Adrenal gland (tissue), 12 donors: Measurements from ENCODE around the gene COQ10A. TPM values are rescaled to one million over a fixed set of nuclear protein-coding genes. Genes with fewer than 3 reads are reported as not detected.

Experiments
- DNase-seq, 7 donors: peaks; one replicate each; pipeline ENCODE4 v3.0.0-alpha.2; 2019 to 2020
- H3K27ac ChIP-seq, 5 donors: fragments of 200-600 bp; sonication (generic) in 4 of 5; 1 replicate in 3 of 5; 2 replicates in 2 of 5; pipeline versions ENCODE4 v1.5.1 to v1.8.0; 2016 to 2020; ENCODE audit warnings: mild to moderate bottlenecking in 1 of 5
- H3K27me3 ChIP-seq: fragments of 200-600 bp; 2 replicates; pipeline ENCODE4 v1.8.0; 2021
- H3K36me3 ChIP-seq, 2 donors: fragments of 200-600 bp; replicated peaks in 1 of 2; 1 replicate in 1 of 2; 2 replicates in 1 of 2; pipeline versions ENCODE4 v1.5.1 to v1.8.0; 2018 to 2022
- H3K4me1 ChIP-seq, 2 donors: fragments of 200-600 bp; replicated peaks in 1 of 2; 1 replicate in 1 of 2; 2 replicates in 1 of 2; pipeline versions ENCODE4 v1.5.1 to v1.8.0; 2018 to 2021
- H3K4me3 ChIP-seq, 4 donors: fragments of 200-600 bp; sonication (generic) in 3 of 4; one replicate each; pipeline ENCODE4 v1.5.1; 2016 to 2018
- H3K9me3 ChIP-seq, 3 donors: fragments of 200-600 bp; sonication (generic) in 1 of 3; replicated peaks in 1 of 3; 1 replicate in 2 of 3; 2 replicates in 1 of 3; pipeline versions ENCODE4 v1.5.1 to v1.8.0; 2016 to 2021
- POLR2A ChIP-seq, 2 donors: fragments of 450-650 bp; IDR thresholded peaks; one replicate each; pipeline ENCODE4 v1.6.1; 2017; ENCODE audit warnings: antibody characterized with exemption in 2 of 2, mild to moderate bottlenecking in 2 of 2, moderate library complexity in 1 of 2
- WGBS, 4 donors: extraction: QIAGEN DNeasy Blood & Tissue Kit in 2 of 4; methylation state at CpG; one replicate each; pipeline versions ENCODE4 v1.1.5 to v1.1.7; 2013 to 2017; 5-methylcytosine and 5-hydroxymethylcytosine counted together
- intact Hi-C, 2 donors: fragments of 100-400 bp; cut with DNase I; formaldehyde crosslinking; loops; one replicate each; pipeline versions ENCODE4 v1.14.1 to v1.15.0; 2022 to 2023
- polyA plus RNA-seq, 3 donors: library from polyadenylated mRNA; stranded (reverse); fragments of 200-250 nt in 2 of 3; fragments of 350-450 nt in 1 of 3; fragmentation: Illumina TruSeq in 1 of 3; extraction: RNeasy Lipid Tissue Mini Kit (QIAGEN cat#74804) in 1 of 3; gene quantifications; one replicate each; pipeline ENCODE4 v1.2.3, GENCODE V29; 2013 to 2014
- total RNA-seq, 9 donors: library from RNA; depleted of rRNA in 4 of 9; stranded (reverse); fragments of >200 nt in 4 of 9; fragments of 120-200 nt in 1 of 9; fragmentation: NEBNext Ultra II Directional in 1 of 9; extraction: Animal tissue kit (Norgen Biotek cat#: 25700) in 1 of 9; gene quantifications; one replicate each; pipeline versions ENCODE4 v1.1.0 to v1.2.4, GENCODE V29; 2013 to 2023
- TF ChIP-seq, protein P1 (sequence below), 6 experiments: fragments of 450-650 bp in 4 of 6; fragments of 200-600 bp in 2 of 6; sonication (generic) in 1 of 6; IDR thresholded peaks; 1 replicate in 5 of 6; 2 replicates in 1 of 6; pipeline versions ENCODE4 v1.5.1 to v1.8.0; 2016 to 2021; ENCODE audit warnings: antibody characterized with exemption in 6 of 6, mild to moderate bottlenecking in 2 of 6, moderate library complexity in 1 of 6
- donor health status: healthy with polysubstance abuse.
- donor health status: Bipolar disorder and iron deficiency.
- donor health status: DM: yes; HTN: yes; CAD: no.
- donor health status: DM: no; HTN: no; CAD: no.
- donor health status: DM: no; HTN: no; CAD: no.
- donor health status: DM: yes; HTN: yes; CAD: no.

COQ10A gene
- total and polyA plus RNA-seq, 12 donors, result 24.2 to 65.1 (median 35.1) TPM

DNA sequence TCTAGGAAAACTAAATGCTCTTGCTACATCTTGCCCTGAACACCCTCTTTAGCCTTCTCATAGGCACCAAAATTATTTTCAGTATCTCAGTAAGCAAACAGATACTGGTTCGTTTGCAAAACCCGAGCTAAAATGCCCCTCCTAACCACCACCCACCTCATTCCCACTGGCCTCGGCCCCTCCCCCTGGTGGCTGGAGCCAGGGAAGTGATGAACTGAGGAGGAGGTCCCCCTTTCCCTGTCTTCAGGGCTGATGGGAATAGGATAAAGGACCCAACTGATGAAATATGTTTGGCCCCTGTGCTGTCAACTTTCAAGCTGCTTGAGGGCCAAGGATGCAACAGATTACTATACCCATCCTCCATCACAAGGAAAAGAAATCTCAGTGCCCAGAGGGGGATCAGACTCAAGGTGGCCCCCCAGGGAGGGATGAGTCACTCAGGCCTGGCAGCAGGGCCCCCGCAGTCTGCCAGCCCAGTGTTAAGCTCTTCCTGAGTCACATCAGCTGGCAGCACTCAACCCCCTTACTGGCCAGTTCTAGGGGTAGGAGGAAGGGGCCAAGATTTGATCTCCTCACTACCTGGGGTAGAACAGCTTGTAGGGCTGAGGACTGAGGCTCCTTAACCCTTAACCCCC is 10.3 kb upstream of the COQ10A start:
- no peaks in the 10 kb centered on the region for H3K27me3 ChIP-seq
- peaks cover 19 to 30% of the 10 kb centered on the region in 2 donors for H3K4me1 ChIP-seq
- intact Hi-C loops, result loop anchor here in 1 of 2 donors (5.0 kb wide), 1 partner anchor 34 kb away; the partner anchor contains the start of genes NABP2 and RNF41
- DNase-seq, result peak in 4 of 7 donors; percentile 46 to 74 (median 59)
- peak overlapping the region in 2 of 5 donors; percentile 24 to 91 for H3K27ac ChIP-seq
- 13 to 30% (median 19%) methylated on average over 3 to 4 of the region's 4 CpGs for WGBS, 4 donors
- H3K36me3 ChIP-seq, result peaks cover 0 to 50% of the 10 kb centered on the region in 2 donors
- TF ChIP-seq, protein P1, sequence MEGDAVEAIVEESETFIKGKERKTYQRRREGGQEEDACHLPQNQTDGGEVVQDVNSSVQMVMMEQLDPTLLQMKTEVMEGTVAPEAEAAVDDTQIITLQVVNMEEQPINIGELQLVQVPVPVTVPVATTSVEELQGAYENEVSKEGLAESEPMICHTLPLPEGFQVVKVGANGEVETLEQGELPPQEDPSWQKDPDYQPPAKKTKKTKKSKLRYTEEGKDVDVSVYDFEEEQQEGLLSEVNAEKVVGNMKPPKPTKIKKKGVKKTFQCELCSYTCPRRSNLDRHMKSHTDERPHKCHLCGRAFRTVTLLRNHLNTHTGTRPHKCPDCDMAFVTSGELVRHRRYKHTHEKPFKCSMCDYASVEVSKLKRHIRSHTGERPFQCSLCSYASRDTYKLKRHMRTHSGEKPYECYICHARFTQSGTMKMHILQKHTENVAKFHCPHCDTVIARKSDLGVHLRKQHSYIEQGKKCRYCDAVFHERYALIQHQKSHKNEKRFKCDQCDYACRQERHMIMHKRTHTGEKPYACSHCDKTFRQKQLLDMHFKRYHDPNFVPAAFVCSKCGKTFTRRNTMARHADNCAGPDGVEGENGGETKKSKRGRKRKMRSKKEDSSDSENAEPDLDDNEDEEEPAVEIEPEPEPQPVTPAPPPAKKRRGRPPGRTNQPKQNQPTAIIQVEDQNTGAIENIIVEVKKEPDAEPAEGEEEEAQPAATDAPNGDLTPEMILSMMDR (IDR thresholded peaks at IDR 0.05), result no peak
- TF ChIP-seq POLR2A (IDR thresholded peaks at IDR 0.05), result no peak
- H3K9me3 ChIP-seq, result no peaks in the 10 kb centered on the region
- H3K4me3 ChIP-seq, result peak overlapping the region in 1 of 4 donors; percentile 89

DNA sequence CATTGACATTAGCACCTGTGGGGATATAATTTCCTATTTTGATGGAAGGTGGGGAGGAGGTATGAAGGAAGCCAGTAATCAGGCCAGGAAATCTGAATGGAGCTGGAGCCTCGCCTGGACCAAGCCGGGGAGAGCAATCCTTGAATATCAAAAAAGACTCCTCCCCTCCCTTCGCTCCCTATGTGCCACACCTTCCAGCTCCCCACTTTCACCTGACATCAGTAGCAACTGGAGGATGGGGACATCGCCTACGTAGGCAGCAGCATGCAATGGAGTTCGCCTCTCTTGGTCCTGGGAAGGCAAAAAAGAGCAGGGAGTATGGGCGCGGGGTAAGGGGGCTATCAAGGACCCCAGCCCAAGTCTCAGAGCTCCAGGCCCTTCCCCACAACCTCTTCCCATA is 9.7 kb upstream of the COQ10A start:
- Histone ChIP-seq H3K4me1 (peaks cover 19 to 30% of the 10 kb centered on the region in 2 donors), H3K27ac (peak overlapping the region in 2 of 5 donors; percentile 91), H3K27me3 (no peaks in the 10 kb centered on the region), H3K4me3 (peak overlapping the region in 2 of 4 donors; percentile 89 to 90), H3K36me3 (peaks cover 0 to 45% of the 10 kb centered on the region in 2 donors), H3K9me3 (no peaks in the 10 kb centered on the region)
- intact Hi-C loops, result loop anchor here in 1 of 2 donors (5.0 kb wide), 1 partner anchor 35 kb away; the partner anchor contains the start of genes NABP2 and RNF41
- no peak for TF ChIP-seq POLR2A (IDR thresholded peaks at IDR 0.05)
- TF ChIP-seq, protein P1 (IDR thresholded peaks at IDR 0.05), result no peak
- 31 to 47% (median 34%) methylated on average over 4 to 8 of the region's 8 CpGs for WGBS, 4 donors
- DNase-seq, result no peak

DNA sequence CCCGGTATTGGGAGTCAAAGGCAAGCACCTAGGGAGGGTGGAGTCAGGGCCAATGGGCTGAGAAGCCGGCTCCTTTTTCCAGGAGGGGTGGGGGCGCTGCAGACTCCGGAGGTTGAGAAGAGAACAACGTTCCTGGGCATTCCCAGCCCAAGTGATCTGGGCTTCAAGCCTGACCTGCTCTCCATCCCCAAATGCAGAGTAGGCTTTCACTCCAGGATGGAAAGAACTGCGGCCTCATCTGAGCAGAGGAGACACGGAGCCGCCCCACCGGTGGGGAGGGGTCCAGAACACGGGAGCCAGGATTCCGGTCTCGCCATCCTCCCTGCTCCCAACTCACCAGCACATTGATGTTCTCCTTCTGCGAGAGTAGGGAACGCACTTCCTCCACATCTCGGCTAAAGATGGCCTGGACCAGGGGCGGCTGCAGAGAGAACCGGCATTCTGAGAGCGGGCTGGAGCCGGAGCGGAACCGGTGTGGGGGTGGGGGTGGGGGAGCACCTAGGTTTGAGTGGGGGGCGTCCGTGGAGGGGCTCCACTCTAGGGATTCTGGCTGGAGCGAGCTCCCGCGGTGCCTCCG is 9.2 kb upstream of the COQ10A start:
- H3K27me3 ChIP-seq, result no peaks in the 10 kb centered on the region
- H3K36me3 ChIP-seq, result peaks cover 0 to 40% of the 10 kb centered on the region in 2 donors
- H3K27ac ChIP-seq, result peak overlapping the region in 4 of 5 donors; percentile 87 to 95 (median 91)
- intact Hi-C loops, result loop anchor here in 1 of 2 donors (5.0 kb wide), 1 partner anchor 35 kb away; the partner anchor contains the start of genes NABP2 and RNF41
- TF ChIP-seq POLR2A (IDR thresholded peaks at IDR 0.05), result no peak
- TF ChIP-seq, protein P1 (IDR thresholded peaks at IDR 0.05), result no peak
- H3K4me1 ChIP-seq, result peaks cover 19 to 30% of the 10 kb centered on the region in 2 donors
- 0 to 1% (median 0%) methylated on average over 2 to 27 of the region's 27 CpGs for WGBS, 4 donors
- no peaks in the 10 kb centered on the region for H3K9me3 ChIP-seq
- peak in 3 of 7 donors; percentile 27 to 63 (median 46) for DNase-seq
- H3K4me3 ChIP-seq, result peak overlapping the region; percentile 3 to 90 (median 74)
